ENCODE measurements around the gene TSHZ3. TPM values are rescaled to one million over a fixed set of nuclear protein-coding genes. Genes with fewer than 3 reads are reported as not detected.

TSHZ3 gene
- total and polyA plus RNA-seq, 9 of the 15 experiments (the other 6 are each of a cell fraction or from before 2014, with no cell fraction given), result 0.03 to 0.13 (median 0.05) TPM; not detected in 5

GRCh38 chr19:31226151-31226935, 122.9 kb downstream of the TSHZ3 start (continued):
- TF ChIP-seq ZBTB43 (CRISPR knock-in tag; IDR thresholded peaks at IDR 0.05) (no peak), CBX2 (IDR thresholded peaks at IDR 0.05; ENCODE audit: insufficient read depth, low read length, poor library complexity, severe bottlenecking) (no peak), ARHGAP35 (IDR thresholded peaks at IDR 0.05; ENCODE audit: partially characterized antibody) (no peak)

Data from K562 (cell line).